HepG2 (cell line): Measurements from ENCODE around the gene C22orf31. TPM values are rescaled to one million over a fixed set of nuclear protein-coding genes. Genes with fewer than 3 reads are reported as not detected.

ENCODE experiments used
- ARID5B ChIP-seq: IDR thresholded peaks from 2 replicates; pipeline ENCODE4 v1.4.0; 2020; ENCODE audit warnings: mild to moderate bottlenecking, missing genetic modification reagents
- ATF7 ChIP-seq, 2 experiments: fragments of 450-650 bp in 1 of 2; sonication (generic) in 1 of 2; formaldehyde crosslinking in 1 of 2; IDR thresholded peaks; 2 replicates each; pipeline versions ENCODE4 v1.4.0 to v1.6.1; 2016 to 2020; ENCODE audit warnings: antibody characterized with exemption in 1 of 2, mild to moderate bottlenecking in 1 of 2, missing genetic modification reagents in 1 of 2
- FOXA3 ChIP-seq: IDR thresholded peaks from 2 replicates; pipeline ENCODE4 v1.6.1; 2016; ENCODE audit warnings: missing genetic modification reagents, missing compliant biosample characterization
- HHEX ChIP-seq: IDR thresholded peaks from 2 replicates; pipeline ENCODE4 v1.6.1; 2016; ENCODE audit warnings: control low read depth
- HMG20A ChIP-seq: IDR thresholded peaks from 2 replicates; pipeline ENCODE4 v1.6.1; 2016; ENCODE audit warnings: borderline replicate concordance
- HNRNPL ChIP-seq: fragments of 200-400 bp; formaldehyde crosslinking; IDR thresholded peaks from 2 replicates; pipeline ENCODE4 v1.6.1; 2017; ENCODE audit warnings: mild to moderate bottlenecking, low read depth, low read length
- KDM2A ChIP-seq: sonication (generic); formaldehyde crosslinking; IDR thresholded peaks from 2 replicates; pipeline ENCODE4 v1.4.0; 2020; ENCODE audit warnings: low read depth, missing genetic modification reagents, borderline replicate concordance
- MED13 ChIP-seq: sonication (generic); formaldehyde crosslinking; IDR thresholded peaks from 2 replicates; pipeline ENCODE4 v1.5.0; 2020; ENCODE audit warnings: missing genetic modification reagents
- NR2F6 ChIP-seq, 2 experiments: IDR thresholded peaks; 2 replicates each; pipeline ENCODE4 v1.6.1; 2016; ENCODE audit warnings: antibody characterized with exemption in 1 of 2, mild to moderate bottlenecking in 1 of 2
- SOX6 ChIP-seq, 2 experiments: fragments of 450-650 bp in 1 of 2; sonication (generic) in 1 of 2; formaldehyde crosslinking in 1 of 2; IDR thresholded peaks; 2 replicates each; pipeline versions ENCODE4 v1.4.0 to v1.6.1; 2017 to 2020; ENCODE audit warnings: antibody characterized with exemption in 1 of 2, mild to moderate bottlenecking in 1 of 2, missing genetic modification reagents in 1 of 2
- TFDP1 ChIP-seq: IDR thresholded peaks from 2 replicates; pipeline ENCODE4 v1.6.1; 2016; ENCODE audit warnings: missing compliant biosample characterization, missing genetic modification reagents, borderline replicate concordance
- ZNF329 ChIP-seq: sonication (generic); formaldehyde crosslinking; IDR thresholded peaks from 2 replicates; pipeline ENCODE4 v1.9.0; 2021; ENCODE audit warnings: low read depth, mild to moderate bottlenecking, missing genetic modification reagents
- ZNF773 ChIP-seq: sonication (generic); formaldehyde crosslinking; IDR thresholded peaks from 2 replicates; pipeline ENCODE4 v1.4.0; 2020; ENCODE audit warnings: missing genetic modification reagents, borderline replicate concordance
- ZNF841 ChIP-seq: sonication (generic); formaldehyde crosslinking; IDR thresholded peaks from 2 replicates; pipeline ENCODE4 v1.8.1; 2023; ENCODE audit warnings: missing genetic modification reagents, borderline replicate concordance
- polyA plus RNA-seq, 8 experiments: library from polyadenylated mRNA; depleted of rRNA in 3 of 8; stranded (reverse) in 7 of 8; unstranded in 1 of 8; fragments of >200 nt; fragmentation: Illumina TruSeq in 4 of 8; extraction: Trizol in 4 of 8; gene quantifications; 2 replicates each; pipeline versions ENCODE4 v1.2.1 to v1.2.3, GENCODE V29; 2011 to 2016; ENCODE audit warnings: low read depth in 4 of 8, missing spikeins in 1 of 8, mixed read lengths in 1 of 8; ENCODE audit not compliant: insufficient read depth in 1 of 8
- total RNA-seq, 5 experiments: library from RNA; depleted of rRNA; stranded (reverse); fragments of >200 nt; fragmentation: Illumina TruSeq; extraction: Trizol; gene quantifications; 2 replicates each; pipeline ENCODE4 v1.2.3, GENCODE V29; 2016; ENCODE audit warnings: low read depth in 1 of 5

The C22orf31 gene
- total and polyA plus RNA-seq, 2 of the 13 experiments (the other 11 are each of a cell fraction or from before 2014, with no cell fraction given) = not detected

GRCh38 chr22:29092243-29092642, 30.6 kb upstream of the C22orf31 start (continued):
- TF ChIP-seq ATF7 (IDR thresholded peaks at IDR 0.05) = no peak
- TF ChIP-seq ATF7 (CRISPR knock-in tag; IDR thresholded peaks at IDR 0.05) = no peak
- TF ChIP-seq ZNF773 (CRISPR knock-in tag) = no peak
- no peak for TF ChIP-seq SOX6 (IDR thresholded peaks at IDR 0.05)
- TF ChIP-seq SOX6 (CRISPR knock-in tag; IDR thresholded peaks at IDR 0.05) = peak; percentile 37; the same call in 1 of the 2 replicates
- no peak for TF ChIP-seq HNRNPL
- 0 out of 2 replicates have a peak, but pooled peaks have one; percentile 21 for TF ChIP-seq HMG20A (CRISPR knock-in tag)
- no peak for TF ChIP-seq KDM2A (CRISPR knock-in tag)
- no peak for TF ChIP-seq ZNF329
- peak; percentile 37; the same call in 1 of the 2 replicates for TF ChIP-seq NR2F6 (IDR thresholded peaks at IDR 0.05)
- TF ChIP-seq NR2F6 (CRISPR knock-in tag; IDR thresholded peaks at IDR 0.05) = no peak
- TF ChIP-seq ZNF841 (CRISPR knock-in tag) = no peak
- no peak for TF ChIP-seq MED13 (CRISPR knock-in tag)
- peak; percentile 46 for TF ChIP-seq FOXA3
- TF ChIP-seq ARID5B = 0 out of 2 replicates have a peak, but pooled peaks have one; percentile 27
- peak; percentile 88 for TF ChIP-seq HHEX (CRISPR knock-in tag)
- TF ChIP-seq TFDP1 (CRISPR knock-in tag) = no peak
